Epidermal melanocyte (primary cell): ENCODE measurements around the gene RRBP1.

Experiments used
- DNase-seq: peaks from one replicate; pipeline ENCODE4 v3.0.0; 2011; ENCODE audit warnings: low spot score; ENCODE audit not compliant: insufficient read length

Gene RRBP1

DNA sequence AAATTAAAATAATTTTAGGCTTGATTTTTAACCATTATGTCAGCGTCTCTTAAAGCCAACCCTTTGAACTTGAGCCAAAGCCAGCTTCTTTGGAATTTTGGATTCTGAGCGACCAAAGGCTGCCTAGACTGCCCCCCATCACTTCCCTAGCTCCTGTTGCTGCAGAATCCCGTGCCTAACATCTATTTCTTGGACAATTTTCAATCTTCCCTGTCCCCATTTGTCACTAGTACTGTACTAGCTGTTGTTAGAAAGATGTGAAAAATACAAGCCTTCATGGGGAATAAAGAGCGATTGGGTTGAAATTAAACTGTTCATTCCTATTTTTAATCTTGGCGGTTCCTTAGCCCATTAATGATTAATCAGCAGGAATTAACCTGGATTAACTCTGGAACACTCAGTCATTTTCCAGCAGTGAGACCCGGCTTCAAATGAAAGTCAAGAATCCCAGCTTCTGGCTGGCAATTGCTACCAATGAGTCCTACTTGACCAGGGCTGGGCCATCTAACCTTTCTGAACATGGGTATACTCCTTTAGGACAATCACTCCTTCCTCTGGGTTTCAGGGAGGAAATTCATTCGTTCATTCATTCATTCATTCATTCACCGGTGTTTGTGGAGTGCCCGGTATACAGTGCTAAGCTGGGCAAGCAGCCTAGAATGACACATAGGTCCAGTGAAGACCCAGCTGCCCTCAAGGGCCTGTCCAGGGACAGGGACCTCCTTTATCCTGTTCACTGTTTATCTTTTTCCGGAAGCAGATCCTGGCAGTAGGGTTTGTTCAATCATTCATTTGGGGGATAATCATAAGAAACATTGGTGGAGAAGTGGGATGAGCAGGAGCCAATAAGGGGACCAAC is 1.4 kb upstream of the RRBP1 start:
- DNase-seq, result no peak

- no peak for DNase-seq
Measured at GRCh38 chr20:17682889-17683198, 802 bp upstream of the RRBP1 start.

DNA sequence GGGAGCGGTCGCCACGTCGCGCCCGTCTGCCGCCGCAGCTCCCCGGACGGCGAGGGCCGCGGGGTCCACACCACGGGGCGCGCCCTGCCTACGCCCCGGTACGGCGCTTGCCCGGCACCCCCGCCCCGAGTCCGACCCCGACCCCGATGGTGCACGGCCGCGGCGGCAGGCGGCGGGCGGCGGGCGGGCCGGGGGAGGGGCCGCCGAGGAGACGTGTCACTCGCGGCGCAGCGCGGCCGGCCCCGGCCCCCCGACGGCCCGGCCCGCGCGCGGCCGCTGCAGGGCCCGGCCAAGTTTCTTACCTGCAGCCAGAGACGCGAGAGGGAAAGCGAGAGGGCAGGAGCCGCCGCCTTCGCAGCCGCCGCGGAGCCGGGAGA is 328 bp downstream of the RRBP1 start:
- no peak for DNase-seq

DNA sequence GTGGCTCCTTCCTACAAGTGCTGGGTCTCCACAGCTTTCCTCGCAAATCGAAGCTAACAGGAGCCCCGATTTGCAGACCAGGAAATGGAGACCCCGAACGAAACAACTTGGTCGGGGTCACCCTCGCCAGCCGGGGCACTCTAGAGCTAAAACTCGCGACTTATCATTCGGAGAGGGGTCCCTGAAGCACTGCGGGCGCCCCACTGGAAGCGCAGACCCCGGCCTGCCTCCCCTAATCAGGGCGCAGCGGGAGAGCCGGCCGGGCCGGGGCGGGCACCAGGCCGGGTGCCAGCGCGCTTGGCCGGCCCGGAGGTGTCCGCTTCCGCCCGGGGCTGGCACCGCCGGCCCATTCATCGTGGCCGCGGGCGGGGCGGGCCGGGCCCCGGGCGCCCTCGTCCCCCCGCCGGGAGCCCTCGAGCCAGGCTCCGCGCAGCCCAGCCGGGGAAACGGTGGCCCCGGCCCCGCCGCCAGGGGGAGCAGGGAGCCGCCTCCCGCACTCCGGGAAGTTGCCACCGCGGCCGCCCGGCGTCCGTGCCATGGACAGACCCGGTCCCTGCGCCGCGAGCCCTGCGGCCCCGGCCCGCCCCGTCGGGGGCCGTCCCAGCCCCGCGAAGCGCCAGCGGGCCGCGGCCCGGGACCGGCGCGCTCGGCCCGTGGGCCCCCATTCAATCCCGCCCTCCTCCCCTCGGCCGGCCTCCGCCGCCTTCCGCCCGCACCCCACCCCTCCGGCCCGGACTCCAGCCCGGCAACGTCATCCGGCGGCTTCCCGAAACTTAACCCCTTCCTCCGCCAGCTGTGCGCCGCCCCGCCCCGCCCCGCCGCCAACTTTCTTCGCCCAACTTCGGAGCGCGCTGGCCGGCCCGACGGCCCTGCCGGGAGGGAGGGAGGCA is 961 bp downstream of the RRBP1 start:
- DNase-seq, result peak; percentile 65

GRCh38 chr20:17679941-17680835 is 1.9 kb downstream of the RRBP1 start:
- DNase-seq, result no peak

- DNase-seq, result no peak
Measured at GRCh38 chr20:17678886-17679285, 3.2 kb downstream of the RRBP1 start.

- DNase-seq, result no peak
Measured at GRCh38 chr20:17678295-17678694, 3.7 kb downstream of the RRBP1 start.

- no peak for DNase-seq
Measured at GRCh38 chr20:17676942-17677341, 5.1 kb downstream of the RRBP1 start.

DNA sequence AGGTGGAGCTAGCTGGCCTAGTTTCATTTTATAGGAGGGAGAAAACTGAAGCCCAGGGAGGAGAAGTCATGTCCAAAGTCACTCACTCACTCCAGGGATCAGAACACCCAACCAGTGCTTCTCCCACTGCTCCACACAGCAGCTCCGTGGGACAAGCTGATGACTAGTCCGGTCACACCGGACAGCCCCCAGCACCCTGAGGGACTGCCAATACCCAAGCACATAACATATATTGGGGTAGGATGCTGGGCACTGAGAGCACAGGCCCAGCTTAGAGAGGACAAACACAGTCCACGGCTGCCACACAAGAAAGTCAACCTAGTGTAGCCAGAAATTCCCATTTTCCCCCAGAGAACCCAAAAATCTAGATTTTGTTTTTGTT is 5.7 kb downstream of the RRBP1 start:
- no peak for DNase-seq

DNA sequence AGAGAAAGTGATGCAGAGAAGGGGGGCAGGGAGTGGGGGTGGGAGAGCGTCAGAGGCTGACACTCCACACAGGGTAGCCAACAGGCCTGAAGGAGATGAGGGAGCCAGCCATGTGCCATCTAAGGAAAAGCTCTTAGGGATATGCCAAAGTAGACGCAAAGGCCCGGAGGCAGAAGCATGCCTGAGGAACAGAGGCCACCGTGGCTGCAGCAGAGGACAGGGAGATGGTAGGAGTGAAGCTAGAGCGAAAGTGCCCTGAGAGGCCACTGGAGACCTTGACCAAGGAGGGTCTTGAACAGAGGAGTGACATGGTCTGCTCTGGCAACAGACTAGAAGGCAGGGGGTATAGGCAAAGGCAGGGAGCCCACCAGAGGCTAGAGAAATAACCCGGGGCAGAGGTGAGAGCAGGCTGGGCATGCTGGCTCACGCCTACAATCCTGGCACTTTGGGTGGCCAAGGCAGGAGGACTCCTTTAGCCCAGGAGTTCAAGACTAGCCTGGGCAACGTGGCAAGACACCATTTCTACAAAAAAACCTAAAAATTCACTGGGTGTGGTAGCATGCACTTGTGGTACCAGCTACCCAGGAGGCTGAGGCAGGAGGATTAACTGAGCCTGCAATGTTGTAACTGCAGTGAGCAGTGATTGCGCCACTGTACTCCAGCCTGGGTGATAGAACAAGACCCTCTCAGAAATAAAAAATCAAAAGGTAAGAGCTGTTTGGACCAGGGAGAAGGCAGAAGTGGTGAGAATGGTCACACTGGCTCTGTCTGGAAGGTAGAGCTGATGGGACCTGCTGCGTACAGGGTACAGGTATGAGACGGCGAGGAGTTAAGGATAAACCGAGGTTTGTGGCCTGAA is 6.3 kb downstream of the RRBP1 start:
- no peak for DNase-seq

GRCh38 chr20:17674722-17675518 is 7.1 kb downstream of the RRBP1 start:
- no peak for DNase-seq

DNA sequence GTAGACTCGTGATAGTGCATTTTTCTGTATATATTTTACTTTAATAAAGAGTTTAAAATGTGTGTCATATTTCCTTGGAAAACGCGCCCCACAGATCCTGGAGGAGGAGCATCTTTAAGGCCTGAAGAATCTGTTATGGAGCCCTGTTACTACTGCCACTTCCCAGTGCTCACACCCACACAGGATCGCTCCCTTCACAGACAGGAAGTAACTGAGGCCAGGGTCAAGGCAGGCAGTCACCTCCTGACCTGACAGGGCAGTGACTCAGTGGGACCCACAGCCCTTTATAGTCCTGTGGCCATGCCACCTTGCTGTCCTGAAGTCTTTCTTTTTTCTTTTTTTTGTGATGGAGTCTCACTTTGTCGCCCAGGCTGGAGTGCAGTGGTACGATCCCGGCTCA is 9.0 kb downstream of the RRBP1 start:
- DNase-seq, result no peak

GRCh38 chr20:17671565-17671964 is 10.5 kb downstream of the RRBP1 start:
- DNase-seq, result no peak

- no peak for DNase-seq
Measured at GRCh38 chr20:17671011-17671410, 11.0 kb downstream of the RRBP1 start.

DNA sequence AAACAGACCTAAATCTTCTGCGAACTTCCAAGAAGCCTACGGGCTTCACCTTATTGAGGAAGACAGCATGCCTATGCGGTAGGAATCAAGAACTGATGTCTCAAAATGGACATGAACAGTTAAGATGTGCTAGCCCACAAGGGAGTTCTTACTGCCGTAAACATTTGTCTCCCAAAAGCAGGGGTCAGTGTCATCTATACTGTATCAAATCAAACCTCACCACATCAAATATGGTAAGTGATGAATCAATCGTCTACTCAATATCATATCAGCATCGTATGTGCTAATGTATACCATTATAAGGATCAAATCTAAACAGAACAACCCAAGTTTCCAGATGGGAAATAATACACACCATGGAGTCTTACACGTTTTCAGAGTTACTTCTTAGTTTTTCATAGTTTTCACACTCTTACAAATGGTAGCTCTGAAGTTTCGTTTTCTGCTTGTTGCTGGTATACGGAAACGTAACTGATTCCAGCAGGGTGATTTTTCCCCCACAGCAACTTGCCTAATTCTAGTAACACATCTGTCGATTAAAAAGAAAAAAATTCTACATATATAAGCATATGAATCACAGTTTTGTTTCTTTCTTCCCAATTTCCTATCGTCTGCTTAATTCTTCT is 12.6 kb downstream of the RRBP1 start:
- no peak for DNase-seq

DNA sequence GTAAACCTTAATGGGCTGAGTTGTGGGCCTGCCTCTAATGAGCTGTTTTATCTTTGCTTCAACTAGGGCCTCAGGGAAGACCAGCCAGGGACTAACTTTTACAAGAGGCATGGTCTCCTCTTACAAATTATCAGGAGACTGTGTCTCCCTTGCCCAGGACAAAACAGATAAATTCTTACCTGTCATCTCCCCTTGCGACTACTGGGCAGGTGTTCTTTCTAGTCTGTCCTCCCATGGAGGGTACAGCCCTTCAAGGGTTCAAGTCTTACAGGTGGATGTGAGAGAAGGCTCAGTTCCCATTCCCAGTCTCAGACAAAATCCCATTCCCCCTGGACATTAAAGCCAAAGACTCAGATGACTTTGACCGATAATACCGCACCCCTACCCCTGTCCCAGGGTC is 13.6 kb downstream of the RRBP1 start:
- no peak for DNase-seq

GRCh38 chr20:17667445-17667844 is 14.6 kb downstream of the RRBP1 start:
- no peak for DNase-seq

GRCh38 chr20:17666481-17666880 is 15.6 kb downstream of the RRBP1 start:
- DNase-seq, result no peak

- DNase-seq, result no peak
Measured at GRCh38 chr20:17665756-17666155, 16.3 kb downstream of the RRBP1 start.
